NCI-H1092 (cell line): Measurements from ENCODE around the gene ITPK1.

ENCODE experiments used
- DNase-seq: peaks from one replicate; lab custom pipeline; 2025; lab: John Stamatoyannopoulos, UW

ITPK1 gene

GRCh38 chr14:92968291-92969020 is 147.3 kb downstream of the ITPK1 start:
- no peak for DNase-seq

- DNase-seq, result no peak
These were observed 148.3 kb downstream of the ITPK1 start for GRCh38 chr14:92967346-92967926.

GRCh38 chr14:92965281-92965680 is 150.4 kb downstream of the ITPK1 start:
- DNase-seq, result no peak

- no peak for DNase-seq
These were observed 151.3 kb downstream of the ITPK1 start for GRCh38 chr14:92964124-92965109.

DNA sequence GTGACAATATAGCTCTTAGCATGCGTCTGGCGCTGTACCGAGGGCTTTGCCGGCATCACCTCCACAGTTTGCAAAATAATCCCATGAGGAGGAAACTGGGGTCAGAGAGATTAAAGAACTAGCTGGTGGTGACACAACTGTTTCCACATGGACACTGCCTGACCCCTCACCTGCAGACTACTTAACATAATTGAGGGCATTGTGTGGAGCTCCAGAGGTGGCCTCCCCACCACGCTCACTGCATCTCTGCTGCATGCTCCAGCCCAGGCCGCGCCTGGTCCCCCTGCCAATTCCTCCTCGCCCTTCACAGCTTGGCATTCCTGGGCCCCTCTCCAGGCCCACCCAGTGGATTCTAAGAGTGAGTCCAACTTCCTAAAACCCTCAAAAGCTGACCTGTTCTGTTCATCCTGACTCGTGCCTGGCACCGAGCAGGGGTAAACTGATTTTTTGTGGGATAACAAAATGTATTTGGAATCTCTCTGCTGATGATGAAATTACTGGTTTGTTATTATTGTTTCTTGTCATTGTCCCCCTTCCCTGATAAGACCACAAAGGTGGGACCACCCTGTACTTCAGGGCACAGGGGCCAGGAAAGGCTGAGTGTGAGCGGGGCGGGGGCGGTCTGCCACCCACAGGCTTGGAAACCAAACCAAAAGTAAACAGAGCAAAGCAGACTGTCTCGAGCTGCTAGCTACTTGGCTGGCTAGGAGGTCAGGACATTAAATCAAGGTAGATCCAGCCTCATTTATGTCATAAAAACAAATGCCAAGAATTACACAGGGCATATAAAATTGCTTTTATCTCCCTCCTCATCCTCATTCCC is 152.2 kb downstream of the ITPK1 start:
- no peak for DNase-seq

DNA sequence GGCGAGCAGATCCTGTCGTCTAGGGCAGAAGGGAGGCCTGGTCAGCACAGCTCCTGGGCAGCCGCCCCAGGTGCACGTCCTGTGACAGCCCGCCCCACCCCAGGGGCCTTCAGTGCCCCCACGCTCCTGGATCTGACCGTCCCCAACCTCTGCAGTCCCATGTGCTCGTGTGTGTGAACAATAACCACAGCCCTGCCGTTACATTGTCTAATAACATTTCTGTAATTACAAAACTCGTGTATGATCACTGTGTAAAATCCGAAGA is 153.0 kb downstream of the ITPK1 start:
- DNase-seq, result no peak

DNA sequence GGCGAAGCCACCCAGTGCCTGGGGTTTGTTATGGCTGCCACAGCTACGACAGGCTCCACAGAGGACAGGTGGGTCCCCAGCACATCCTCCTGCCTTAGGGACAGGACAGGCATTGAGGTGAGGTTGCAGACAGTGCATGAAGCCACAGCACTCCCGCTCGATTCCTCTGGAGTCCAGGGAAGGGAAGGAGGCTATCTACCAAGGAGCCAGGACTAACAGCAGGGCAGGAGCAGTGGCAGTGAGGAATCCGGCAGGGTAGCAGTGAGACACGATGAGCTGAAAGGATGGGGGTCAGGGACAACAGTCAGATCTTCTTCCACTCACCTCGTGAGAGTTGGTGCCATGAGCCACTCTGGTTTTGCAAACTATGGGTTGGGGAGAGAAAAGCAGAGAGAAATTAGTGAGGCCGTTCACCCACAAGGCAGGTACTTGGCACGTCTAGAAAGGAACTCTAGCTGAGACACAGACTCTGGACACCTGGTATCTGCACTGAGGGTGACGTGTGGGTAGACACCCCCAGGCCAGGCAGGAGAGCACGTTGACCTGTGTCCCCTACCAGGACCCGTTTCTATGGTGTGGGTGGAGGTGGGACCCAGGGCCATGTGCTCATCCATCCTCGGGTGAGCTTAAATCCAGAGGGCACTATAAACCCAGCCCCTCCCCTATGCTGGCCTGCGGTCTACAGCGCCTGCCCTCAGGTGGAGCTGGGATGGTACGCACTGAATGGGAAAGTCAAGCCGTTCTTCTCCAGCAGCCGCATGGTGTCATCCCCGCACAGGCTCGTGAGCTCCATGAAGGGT is 153.5 kb downstream of the ITPK1 start:
- DNase-seq, result no peak

GRCh38 chr14:92961567-92961855 is 154.2 kb downstream of the ITPK1 start:
- DNase-seq, result no peak

GRCh38 chr14:92960706-92961566 is 154.8 kb downstream of the ITPK1 start:
- DNase-seq, result no peak

DNA sequence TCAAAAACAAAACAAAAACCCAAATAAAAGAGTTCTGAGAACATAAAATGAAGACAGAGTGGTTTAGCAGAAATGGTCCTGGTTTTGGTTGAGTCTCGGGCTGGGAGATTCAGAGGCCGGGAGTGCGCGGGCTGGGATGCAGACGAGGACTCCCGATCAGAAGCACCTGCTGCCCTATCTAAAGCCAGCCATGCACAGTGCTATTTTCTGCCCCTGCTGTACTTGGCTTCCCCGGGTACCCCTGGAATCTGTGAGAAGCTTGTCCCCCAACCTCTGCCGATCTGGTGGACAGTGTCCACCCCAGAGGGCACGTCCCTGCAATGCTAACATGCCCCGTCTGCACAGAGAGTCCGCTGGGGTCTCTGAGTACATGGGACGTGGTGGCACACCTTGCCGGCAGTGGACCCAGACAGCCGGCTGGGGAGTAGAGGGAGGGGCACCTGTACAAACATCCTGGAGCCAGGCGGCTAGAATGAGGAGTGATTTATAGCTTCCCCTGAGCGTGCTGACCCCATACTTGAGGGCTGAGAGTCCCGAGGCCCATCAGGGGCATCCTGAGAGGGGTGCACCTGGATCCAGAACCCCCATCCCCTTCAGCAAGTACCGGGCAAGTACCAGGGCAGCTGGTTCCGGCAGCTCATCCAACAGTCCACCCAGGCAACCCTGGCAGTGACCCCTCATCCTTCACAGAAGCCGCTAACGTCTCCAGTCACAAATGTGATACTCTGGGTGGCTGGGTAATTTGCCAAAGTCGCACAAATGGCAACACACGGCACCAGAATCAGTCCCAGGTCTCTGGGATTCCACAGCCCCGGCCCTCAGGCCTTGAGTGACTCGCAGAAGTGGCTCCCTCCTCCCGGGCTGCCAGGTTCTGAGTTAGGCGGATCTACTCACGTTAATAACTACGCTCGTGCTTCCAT is 155.7 kb downstream of the ITPK1 start:
- DNase-seq, result peak; percentile 51

GRCh38 chr14:92959189-92959531 is 156.6 kb downstream of the ITPK1 start:
- peak; percentile 71 for DNase-seq

DNA sequence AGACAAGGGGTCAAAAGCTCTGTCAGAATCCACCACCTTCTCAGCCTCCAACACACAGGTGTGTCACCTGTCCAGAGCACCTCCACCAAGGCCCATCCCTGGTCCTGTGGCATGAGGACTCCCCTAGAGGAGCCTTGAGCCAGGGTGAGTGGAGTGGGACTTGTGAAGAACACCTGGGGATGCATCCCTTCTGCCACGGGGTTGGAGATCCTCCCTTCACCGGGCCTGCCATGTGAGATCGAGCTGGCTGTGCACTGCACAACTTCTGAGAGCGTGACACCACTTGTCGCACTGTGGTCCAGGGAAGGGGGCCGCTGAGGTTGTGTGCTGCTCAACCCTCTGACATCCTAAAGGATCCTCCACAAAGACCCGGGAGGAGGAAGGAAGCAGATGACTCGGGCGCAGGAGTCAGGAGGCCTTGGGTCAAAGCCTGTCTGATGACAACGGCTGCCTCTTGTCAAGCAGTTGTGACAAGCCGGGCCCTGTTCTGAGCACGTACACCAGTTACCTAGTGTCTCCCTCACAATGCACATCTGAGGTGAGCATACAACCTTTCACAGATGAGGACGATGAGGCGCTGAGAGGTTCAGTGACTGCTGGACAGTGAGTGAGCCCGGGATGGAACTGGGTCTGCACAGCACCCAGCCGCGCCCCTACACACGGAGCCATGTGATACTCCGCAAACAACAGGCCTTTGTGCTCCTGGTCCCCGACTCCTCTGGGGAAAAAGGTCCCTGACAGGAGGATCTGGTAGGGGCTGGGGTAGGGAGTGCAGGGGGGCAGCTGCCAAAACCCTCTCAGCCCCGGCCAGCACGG is 157.1 kb downstream of the ITPK1 start:
- peak; percentile 62 for DNase-seq

DNA sequence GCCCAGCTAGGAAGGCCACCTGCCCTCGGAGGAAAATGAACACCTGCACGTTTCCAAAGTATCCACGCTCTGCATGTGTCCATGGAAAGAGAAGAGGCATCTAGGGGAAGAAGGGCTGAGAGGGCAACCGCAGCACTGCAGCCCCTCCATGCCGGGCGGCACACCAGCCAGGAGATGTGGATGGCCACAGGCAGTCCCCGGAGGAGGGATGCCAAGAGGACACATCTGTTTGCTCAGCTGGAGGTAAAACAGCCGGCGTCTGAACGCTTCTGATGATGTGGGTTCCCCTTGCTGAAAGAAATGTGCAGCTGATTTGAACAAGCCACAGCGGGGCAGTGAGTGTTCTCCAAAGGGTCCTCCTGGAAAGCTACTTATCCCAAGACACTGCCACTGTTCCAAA is 158.8 kb downstream of the ITPK1 start:
- peak; percentile 74 for DNase-seq

GRCh38 chr14:92955381-92955780 is 160.3 kb downstream of the ITPK1 start:
- DNase-seq, result no peak

GRCh38 chr14:92954933-92955332 is 160.8 kb downstream of the ITPK1 start:
- DNase-seq, result no peak

DNA sequence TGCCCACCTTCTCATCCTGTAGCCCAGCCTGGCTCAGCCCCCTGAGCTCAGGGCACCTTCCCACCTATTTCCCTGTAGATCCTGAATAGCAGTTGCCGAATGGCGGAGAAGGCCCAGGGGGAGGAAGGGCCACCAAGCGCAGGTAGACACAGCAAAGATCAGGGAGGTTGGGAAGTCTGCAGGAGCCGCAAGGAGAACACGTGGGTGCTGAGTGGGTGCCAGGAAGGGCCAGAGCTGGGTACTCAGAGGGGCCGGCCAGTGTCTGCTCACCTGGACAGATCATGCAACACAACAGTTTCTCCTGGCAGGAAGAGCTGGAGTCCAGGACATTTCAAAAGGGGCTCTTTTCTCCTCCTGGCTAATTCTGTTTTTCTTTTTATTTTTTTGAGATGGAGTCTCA is 162.2 kb downstream of the ITPK1 start:
- DNase-seq, result no peak

DNA sequence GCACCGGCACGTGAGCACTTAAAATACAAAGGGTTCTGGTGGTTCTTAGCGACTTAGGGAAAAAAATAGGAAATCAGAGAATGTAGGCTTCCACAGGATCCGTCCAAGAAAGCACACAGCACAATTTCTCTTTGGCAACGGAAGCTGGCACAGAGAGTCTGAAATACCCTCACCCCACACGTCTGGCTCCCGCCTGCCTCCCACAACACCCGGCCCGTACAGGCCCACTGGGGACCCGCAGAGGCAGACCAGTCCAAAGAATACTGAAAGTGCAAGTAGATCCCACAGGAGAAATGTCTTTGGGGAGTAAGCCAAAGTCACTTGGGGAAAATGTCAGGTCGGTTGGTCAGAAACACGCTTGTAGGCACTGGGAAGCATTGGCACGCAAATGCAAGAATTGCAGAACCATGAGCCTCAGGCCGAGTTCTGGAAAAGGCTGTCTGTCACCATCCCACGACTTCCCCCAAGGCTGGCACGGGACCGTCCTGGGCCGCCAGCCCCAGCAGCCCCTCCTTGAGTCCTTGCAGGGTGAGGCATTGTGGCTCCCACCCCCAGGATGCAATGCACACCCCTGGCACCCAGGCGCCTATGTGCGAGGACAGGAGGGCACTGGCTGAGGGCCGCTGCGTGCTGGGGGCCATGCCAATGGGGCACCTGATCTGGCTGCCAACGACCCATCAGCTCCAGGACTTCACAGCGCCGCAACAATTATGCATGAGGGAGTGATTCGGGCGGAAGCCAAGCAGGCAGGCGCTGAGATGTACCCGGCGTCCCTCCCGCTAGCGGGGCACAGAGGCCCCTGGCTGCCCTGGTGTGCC is 163.0 kb downstream of the ITPK1 start:
- DNase-seq, result no peak
